GM21576 (cell line): ENCODE data around the gene MAPK13.
"Not testable (repeated sequence)": the region's sequence is repeated elsewhere in the genome, so short reads cannot be mapped to it uniquely, and the experiment has no call there.

Source experiments
- ATAC-seq: cut with Tn5 transposase; IDR thresholded peaks from one replicate; pipeline ENCODE4 v1.9.1; 2021; ENCODE audit warnings: mild to moderate bottlenecking, moderate library complexity; ENCODE audit not compliant: unreplicated experiment

MAPK13 gene

DNA sequence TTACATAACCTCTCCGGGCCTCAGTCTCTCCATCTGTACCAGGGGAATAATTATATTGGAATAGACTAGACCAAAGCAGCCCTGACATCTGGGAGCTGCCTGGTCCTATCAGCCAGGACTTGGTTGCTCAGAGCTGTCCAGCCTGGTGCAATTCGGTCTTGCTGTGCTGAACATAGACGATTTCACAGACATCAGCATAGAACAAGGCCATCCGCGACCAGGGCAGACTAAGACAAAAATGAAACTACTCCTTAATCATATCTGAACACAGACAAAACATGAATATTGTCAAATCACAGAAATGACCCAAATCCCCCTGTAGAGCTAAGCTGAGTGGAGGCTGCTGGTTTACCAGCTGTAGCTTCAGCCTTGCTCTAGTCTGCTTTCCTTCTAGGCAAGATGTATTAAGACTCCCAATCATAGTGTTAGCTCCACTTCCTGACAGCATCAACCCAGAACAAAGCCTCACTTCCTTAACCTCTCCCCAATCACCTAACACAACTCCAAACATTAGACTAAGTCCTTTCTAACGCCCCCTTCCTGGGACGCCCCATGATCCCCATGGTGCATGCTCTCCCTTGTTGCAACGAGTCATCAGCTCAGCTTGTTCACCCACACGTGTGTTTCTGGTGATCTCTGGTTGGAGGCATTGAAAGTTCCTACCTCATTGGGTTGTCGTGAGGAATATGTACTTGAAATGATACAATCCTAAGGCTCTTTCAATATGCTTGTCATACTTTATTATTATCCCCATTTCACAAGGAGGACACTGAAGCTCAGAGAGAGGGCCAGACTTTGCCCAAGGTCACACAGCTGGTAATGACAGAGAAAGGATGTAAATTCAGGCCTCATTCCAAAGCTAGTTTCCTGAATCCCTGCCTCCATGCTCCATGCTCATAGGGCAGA is 3.5 kb upstream of the MAPK13 start:
- no peak for ATAC-seq

DNA sequence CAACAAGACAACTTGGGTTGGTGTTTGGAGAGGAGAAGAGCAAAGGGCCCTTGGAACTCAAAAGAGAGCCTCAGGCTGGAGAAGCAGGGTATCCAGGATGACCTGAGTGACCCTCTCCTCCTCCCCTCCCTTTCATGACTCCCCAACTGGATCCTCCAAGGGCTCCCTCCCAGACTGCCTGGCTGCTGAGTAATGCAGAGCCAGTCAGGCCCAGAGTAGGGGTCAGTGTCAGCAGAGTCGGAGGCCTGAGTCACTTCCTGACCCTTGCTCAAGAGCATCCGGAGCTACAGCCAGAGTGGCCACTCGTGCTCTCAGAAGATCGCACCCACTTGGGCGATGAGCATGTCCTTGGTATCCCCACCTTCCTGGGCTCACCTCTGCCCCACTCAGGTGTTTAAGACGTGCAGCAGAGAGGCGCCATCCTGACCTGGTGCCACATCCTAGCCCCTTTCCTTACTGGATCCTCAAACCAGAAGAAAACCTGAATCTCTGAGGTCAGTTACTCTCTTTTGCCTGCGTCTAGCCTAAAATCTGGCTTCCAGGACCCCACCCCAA is 2.8 kb upstream of the MAPK13 start:
- ATAC-seq = no peak

DNA sequence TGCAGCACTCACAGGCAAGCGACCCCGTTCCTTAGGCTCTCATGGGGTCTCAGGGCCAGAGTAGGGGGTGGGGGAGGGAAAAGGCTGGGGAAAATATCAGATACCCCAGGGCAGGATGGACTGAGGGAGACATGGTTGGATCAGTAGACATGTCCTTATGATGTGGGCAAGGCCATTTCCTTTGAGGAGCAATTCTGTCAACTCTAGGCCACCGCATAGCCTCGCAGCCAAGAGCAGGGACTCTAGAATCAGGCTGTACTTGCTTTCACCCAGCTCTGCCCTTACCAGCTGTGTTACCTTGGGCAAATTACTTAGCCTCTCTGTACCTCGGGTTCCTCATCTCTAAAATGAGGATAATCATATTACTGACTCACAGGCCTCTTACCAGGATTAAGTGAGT is 2.2 kb upstream of the MAPK13 start:
- ATAC-seq = no peak

DNA sequence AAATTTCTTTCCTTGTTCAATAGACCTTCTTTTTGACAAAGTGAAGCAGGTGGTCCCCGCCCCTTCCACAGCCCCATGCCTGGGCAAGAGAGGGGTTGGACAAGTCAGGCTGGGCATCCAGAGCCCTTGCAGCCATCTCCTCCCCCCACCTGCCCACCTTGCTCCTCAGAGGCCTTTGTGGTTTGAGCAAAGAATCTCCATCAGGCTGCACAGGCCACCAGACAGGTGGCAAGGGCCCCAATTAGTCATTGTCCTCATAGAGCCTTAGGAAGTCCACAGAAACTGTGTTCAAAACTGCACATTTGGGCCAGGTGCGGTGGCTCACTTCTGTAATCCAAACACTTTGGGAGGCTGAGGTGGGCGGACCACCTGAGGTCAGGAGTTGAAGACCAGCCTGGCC is 1.5 kb upstream of the MAPK13 start:
- ATAC-seq = no peak

DNA sequence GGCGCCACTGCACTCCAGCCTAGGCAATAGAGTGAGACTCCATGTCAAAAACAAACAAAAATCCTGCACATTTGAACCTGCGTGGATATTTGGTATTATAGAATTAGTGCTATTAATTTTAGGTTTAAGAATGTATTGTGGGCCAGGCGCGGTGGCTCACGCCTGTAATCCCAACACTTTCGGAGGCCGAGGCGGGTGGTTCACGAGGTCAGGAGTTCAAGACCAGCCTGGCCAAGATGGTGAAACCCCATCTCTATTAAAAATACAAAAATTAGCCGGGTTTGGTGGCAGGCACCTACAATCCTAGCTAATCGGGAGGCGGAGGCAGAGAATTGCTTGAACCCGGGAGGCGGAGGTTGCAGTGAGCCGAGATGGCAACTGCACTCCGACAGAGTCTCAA is 979 bp upstream of the MAPK13 start:
- not testable (repeated sequence) for ATAC-seq

DNA sequence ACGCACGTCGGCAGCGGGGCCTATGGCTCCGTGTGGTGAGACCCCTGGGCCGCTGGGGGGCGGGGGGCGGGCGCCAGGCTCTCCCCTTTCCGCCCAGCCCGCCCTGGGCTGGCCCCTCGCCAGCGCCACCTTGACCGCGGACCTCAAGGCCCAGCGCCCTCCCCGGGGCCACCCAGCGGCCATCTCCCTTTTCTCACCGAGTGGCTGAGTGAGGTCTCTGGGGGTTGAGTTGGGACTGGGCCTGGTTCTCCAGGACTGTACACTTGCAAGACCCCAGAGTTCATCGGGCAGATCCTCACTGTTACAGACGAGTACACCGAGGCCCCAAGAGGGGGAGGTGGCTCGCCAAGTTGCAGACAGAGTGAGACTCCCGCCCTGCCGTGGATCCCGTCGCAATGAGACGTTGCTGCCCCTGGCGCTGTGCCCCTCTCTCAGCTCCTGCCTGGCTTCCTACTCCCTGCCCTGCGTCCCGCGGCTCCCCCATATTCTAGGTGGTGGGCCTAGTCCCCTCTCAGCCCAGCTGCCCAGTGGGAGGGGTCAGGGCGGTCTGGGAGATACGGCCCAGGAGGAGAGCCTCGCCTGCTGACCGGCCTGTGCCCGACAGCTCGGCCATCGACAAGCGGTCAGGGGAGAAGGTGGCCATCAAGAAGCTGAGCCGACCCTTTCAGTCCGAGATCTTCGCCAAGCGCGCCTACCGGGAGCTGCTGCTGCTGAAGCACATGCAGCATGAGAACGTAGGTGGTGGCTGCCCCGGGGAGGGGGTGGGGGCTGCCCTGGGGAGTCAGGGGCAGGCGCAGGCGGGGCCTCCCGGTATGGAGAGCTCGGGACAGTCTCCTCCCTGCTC is 576 bp downstream of the MAPK13 start:
- ATAC-seq = no peak

DNA sequence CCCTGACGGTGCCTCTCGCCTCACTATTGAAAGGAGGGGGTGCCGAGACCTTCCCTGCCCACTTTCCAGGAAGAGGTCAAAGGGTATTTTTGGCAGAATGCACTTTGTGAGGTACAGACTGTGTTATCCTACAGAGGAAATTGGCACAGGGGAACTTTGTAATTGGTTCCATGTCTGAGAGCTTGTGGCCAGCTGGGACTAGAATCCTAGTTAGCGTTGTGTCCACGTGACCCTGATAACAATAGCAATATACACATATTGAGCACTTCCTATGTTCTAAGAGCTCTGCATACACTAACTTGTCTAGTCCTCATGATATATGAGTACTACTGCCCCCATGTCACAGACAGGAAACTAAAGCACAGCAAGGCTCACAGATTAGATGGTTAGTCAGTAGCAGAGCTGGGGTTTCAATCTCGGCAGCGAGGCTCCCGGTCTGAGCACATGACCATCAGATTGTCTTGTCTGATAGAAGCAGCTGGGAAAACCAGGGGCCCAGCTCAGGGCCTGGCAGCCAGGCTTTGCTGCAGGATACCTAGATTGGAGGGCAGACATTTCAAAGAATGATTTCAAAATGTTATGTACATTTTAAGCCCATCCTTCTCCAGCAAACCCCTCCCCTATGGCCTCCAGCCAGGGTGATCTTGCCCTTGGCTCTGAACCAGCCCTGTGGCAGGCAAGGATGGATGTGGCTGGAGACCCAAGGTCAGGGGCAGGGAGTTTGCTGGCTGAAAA is 1.4 kb downstream of the MAPK13 start:
- ATAC-seq = peak; percentile 87

DNA sequence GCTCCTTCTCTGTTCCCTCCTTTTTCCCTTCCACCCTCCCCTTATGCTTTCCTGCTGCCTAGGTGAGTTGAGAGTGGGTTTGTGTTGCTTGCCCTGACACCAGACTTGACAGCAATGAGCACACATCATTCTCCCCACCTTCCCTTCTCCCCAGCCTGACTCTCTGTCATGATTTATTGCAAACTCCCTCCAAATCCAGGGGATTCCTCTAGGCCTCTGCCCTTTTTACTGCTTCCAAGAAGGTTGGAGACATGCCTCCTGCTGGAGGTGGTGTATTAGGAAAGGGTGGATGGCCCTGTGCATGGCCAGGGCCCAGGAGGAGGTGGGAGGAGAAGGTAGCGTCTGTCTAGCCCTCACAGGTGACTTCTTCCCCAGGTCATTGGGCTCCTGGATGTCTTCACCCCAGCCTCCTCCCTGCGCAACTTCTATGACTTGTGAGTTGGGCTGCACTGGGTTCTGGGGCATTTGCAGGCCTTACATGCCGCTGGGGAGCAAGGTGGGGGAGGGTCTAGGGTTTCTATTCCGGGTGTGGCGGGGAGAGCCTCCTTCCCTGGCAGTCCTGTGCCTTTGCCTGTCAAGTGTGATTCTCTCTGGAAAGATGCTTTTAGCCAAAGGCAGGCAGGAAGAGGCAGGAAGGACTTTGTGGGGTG is 2.1 kb downstream of the MAPK13 start:
- ATAC-seq = no peak

DNA sequence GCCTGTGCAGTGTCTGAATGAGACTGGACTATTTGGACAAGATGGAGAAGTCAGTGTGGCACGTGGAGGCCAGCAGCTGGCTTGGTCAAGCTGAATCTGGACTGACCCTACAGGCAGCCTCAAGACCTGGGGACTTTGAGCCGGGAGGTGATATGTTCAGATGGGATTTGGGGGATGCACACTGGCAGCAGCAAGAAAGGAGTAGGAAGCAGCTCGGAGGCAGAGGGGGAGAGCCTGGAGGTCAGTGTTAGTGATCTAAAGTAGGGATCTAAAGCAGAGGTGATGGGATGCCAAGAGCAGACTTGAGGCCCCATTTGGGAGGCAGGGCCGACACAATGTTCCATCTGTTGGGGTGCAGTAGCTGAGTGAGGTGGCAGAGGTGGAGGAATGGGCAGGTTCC is 2.8 kb downstream of the MAPK13 start:
- no peak for ATAC-seq

DNA sequence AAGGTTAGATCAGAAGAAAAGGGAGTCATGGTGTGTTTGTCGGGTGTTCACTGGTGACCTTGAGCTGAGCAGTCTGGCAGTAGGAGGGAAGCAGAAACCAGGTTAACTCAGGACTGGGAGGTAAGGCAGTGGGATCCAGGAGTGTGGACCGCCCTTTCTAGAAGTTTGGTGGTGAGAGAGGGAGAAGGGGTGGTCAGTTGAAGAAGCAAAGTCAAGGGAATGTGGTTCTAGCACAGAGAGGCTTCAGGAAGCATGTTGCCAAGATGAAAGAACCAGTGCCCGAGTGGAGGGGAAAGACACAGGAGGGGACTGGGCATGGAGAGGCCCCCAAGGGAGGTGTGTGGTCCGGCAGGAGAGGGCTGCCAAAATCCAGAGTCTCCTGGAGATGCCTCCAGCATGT is 3.6 kb downstream of the MAPK13 start:
- no peak for ATAC-seq

DNA sequence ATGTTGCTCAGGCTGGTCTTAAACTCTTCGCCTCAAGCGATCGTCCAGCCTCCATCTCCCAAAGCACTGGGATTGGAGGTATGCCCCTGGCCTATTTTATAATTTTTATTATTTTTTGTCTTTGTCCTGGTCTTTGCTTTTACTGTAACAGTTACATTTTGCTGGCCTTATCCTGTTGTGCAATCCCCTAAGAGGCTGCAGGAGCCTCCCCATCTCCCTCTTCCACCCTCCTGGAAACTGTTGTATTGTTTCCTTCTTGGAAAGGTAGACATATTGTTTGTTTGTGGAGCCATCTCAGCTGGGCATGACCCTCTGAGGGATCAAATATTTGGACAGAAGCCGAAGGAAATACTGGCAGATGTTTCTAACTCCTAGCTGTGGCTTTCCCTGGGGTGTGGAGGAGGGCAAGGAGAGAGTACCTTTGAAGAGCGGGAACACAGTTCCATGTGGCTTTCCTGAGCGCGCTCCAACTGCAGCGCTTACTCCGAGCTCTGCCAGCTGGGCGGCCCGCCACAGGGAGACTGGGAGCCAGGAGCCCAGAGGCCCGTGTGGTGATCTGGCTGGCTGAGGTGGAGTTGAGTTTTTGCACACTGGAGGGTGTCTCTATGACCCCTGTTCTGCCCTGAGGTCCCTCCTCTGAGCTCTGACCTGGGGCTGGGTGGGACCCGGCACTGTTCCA is 4.9 kb downstream of the MAPK13 start:
- ATAC-seq = no peak

DNA sequence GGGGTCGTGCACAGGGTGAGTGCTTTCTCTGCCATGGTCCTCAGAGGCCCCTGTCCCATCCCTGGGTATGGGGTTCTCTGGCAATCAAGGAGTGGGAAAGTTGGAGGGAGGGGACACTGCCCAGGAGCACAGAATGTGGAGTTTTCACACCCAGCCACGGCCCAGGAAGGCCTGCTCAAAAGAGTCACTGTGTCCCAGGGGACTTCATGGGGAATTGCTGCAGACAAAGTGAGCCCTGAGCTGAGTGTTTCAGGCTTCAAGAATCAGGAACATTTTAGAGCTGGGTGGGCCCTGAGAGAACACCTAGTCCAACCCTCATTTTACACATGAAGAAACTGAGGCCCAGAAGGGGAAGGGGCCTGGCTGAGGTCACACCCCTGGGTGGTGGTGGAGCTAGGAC is 5.7 kb downstream of the MAPK13 start:
- no peak for ATAC-seq

DNA sequence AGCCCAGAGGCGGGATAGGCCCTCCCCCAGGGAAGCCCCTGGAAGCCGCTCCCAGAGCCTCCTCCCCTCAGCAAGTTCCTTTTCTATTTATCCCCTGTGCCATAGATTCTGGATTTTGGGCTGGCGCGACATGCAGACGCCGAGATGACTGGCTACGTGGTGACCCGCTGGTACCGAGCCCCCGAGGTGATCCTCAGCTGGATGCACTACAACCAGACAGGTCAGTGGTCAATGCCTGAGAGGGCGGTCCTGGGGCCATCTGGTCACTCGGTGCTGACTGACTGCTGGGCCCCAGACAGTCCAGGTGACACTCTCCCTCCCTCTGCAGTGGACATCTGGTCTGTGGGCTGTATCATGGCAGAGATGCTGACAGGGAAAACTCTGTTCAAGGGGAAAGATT is 6.2 kb downstream of the MAPK13 start:
- no peak for ATAC-seq

DNA sequence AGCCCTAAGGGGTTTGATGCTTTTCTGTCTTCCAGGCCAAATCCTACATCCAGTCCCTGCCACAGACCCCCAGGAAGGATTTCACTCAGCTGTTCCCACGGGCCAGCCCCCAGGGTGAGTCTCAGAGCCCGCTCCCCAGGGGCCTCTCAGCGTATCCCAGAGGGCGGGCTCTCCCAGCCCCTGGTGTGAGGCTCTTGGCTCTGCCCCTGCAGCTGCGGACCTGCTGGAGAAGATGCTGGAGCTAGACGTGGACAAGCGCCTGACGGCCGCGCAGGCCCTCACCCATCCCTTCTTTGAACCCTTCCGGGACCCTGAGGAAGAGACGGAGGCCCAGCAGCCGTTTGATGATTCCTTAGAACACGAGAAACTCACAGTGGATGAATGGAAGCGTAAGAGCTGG is 8.4 kb downstream of the MAPK13 start:
- ATAC-seq = no peak

DNA sequence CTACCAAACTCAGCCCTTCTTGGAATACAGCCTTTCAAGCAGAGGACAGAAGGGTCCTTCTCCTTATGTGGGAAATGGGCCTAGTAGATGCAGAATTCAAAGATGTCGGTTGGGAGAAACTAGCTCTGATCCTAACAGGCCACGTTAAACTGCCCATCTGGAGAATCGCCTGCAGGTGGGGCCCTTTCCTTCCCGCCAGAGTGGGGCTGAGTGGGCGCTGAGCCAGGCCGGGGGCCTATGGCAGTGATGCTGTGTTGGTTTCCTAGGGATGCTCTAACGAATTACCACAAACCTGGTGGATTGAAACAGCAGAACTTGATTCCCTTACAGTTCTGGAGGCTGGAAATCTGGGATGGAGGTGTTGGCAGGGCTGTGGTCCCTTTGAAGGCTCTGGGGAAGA is 9.1 kb downstream of the MAPK13 start:
- ATAC-seq = no peak

DNA sequence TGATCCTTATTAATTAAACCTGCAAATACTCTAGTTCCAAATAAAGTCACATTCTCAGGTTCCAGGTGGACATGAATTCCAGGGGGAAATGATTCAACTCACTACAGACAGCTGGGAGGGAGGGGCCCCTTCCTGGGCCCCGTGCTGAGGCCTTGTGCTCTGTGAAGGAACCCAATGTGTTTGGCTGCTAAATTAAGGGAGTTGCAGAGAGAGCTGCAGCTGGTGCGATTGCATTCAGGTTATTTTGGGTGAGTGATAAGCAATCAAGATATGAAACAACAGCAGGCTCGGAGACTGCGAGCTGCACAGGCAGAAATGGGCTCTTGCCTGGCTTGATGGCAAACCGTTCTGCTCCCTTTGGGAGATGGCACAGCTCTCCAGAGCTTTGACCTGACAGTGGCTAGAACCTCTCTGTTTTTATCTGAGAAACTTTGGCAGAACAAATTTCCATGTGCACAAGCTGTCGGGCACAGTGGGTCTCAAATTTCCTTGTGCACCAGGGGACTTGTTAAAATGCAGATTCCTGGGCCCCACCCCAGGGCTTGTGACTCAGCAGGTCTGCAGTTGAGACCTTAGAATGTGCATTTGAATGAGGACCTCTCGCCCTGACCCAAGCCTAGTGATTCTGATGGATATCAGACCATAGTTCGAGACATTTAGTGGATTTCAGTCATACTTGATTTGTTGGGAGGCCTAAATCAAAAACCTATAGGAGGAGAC is 9.8 kb downstream of the MAPK13 start:
- ATAC-seq = no peak

DNA sequence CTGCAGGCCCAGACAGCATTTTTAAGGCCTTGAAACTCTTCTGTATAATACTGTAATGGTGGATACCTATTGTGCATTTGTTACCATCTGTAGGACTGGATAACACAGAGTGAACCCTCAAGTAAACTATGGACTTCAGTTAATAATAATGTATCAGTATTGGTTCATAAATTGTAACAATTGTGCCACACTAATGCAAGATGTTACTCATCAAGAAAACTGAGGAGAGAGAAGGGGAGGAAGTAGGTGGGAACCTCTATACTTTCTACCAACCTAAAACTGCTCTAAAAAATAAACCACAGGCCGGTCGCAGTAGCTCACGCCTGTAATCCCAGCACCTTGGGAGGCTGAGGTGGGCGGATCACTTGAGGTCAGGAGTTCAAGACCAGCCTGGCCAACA is 10.8 kb downstream of the MAPK13 start:
- ATAC-seq = no peak

DNA sequence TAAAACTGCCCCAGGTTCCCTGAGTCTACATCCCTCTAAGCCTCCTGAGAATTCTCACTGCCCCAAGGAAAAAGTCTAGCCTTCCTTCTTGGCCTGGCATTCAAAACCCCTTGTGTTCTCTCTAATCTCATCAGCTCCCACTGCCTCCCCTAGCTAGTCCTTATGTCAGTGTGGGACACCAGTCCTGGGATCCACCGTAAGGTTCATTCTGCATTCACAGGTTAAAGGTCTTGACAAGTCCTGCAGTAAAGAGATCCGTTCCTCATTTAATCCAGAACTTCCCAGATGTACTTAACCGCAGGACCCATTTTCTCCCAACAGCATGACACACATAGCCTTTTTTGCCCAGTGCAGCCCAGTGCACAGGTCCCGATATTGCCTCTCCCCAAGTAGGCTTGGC is 11.6 kb downstream of the MAPK13 start:
- ATAC-seq = no peak
